NCI-H1417 treated with DMSO at 0.1 percent for 48 hours (cell line): ENCODE measurements around the gene ARHGAP4.

Experiments used
- DNase-seq: peaks from one replicate; lab custom pipeline; 2025; lab: John Stamatoyannopoulos, UW

ARHGAP4 gene

GRCh38 chrX:153945956-153946943, 20.2 kb upstream of the ARHGAP4 start:
- DNase-seq: no peak

GRCh38 chrX:153944800-153945150, 18.7 kb upstream of the ARHGAP4 start:
- no peak for DNase-seq

- DNase-seq: no peak
Measured at GRCh38 chrX:153944140-153944799, 18.2 kb upstream of the ARHGAP4 start, which contains the start of gene RENBP. Gene RENBP, minus strand, starts transcription at chrX:153944643. Its CDS starts 33 bp downstream, at chrX:153944610.

GRCh38 chrX:153941336-153942252, 15.5 kb upstream of the ARHGAP4 start:
- DNase-seq: no peak

GRCh38 chrX:153939573-153939972, 13.5 kb upstream of the ARHGAP4 start:
- DNase-seq: no peak

- no peak for DNase-seq
Measured at GRCh38 chrX:153938226-153938786, 12.2 kb upstream of the ARHGAP4 start.

- no peak for DNase-seq
Measured at GRCh38 chrX:153937056-153937455, 11.0 kb upstream of the ARHGAP4 start.

- no peak for DNase-seq
Measured at GRCh38 chrX:153935326-153935851, 9.3 kb upstream of the ARHGAP4 start.

- no peak for DNase-seq
Measured at GRCh38 chrX:153934762-153935325, 8.8 kb upstream of the ARHGAP4 start, which contains the start of gene NAA10. Gene NAA10, minus strand, starts transcription at chrX:153935037. Its CDS starts 133 bp downstream, at chrX:153934904.

- no peak for DNase-seq
Measured at GRCh38 chrX:153934148-153934761, 8.2 kb upstream of the ARHGAP4 start.

GRCh38 chrX:153933748-153934147, 7.7 kb upstream of the ARHGAP4 start:
- no peak for DNase-seq

- DNase-seq: no peak
Measured at GRCh38 chrX:153932220-153932915, 6.3 kb upstream of the ARHGAP4 start.

- no peak for DNase-seq
Measured at GRCh38 chrX:153931748-153932147, 5.7 kb upstream of the ARHGAP4 start.

GRCh38 chrX:153931151-153931550, 5.1 kb upstream of the ARHGAP4 start:
- no peak for DNase-seq

- no peak for DNase-seq
Measured at GRCh38 chrX:153930011-153930910, 4.2 kb upstream of the ARHGAP4 start.

GRCh38 chrX:153929576-153929975, 3.5 kb upstream of the ARHGAP4 start:
- no peak for DNase-seq

GRCh38 chrX:153928846-153929245, 2.8 kb upstream of the ARHGAP4 start:
- no peak for DNase-seq

GRCh38 chrX:153927922-153928760, 2.1 kb upstream of the ARHGAP4 start:
- DNase-seq: peak; percentile 96
